HG02678 (cell line): ENCODE results near the gene RIMBP2.

ENCODE experiments used
- ATAC-seq: cut with Tn5 transposase; IDR thresholded peaks from one replicate; pipeline ENCODE4 v1.9.1; 2021; ENCODE audit warnings: mild to moderate bottlenecking, moderate library complexity; ENCODE audit not compliant: unreplicated experiment

RIMBP2 gene

DNA sequence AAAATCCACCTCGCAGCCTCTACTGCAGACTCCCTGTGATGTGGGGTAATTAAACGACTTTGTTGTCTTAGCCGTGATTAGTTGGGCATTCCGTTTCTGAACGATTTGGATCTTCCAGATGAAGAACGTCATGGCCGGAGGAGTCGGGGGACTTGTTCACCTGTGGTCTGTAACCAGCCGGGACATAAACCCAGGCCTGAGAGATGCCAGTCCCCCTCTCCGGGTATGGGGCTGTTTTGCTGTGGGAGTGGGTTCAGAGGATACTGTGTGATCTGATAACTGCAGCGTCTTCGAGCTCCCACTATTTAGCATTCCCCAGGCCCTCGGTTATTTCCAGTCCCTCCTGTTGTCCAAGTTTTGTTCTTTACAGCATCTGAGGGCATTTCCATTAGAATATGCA, 282.3 kb downstream of the RIMBP2 start:
- no peak for ATAC-seq

DNA sequence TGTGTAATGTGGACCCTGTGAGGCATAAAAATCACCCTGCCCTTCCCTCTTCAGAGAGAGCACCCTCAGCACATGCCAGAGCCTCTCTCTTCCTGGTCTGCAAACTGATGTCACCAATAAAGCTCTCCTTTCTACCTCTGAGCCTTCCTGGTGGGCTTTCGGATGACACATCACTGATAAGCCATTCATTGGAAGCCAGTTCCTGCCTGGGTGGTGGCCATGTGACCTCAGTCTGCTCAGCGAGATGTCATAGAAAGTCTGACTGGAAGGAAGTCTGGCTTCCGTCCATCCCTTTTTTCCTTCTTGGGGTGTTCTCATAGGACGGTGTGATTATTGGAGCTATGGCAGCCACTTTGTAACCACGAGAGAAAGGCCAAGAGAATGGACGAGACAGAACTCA, 282.7 kb downstream of the RIMBP2 start:
- ATAC-seq: no peak

GRCh38 chr12:130431176-130431575, 284.9 kb downstream of the RIMBP2 start:
- no peak for ATAC-seq

- ATAC-seq: no peak
Observed at GRCh38 chr12:130429656-130430505, 286.2 kb downstream of the RIMBP2 start.

DNA sequence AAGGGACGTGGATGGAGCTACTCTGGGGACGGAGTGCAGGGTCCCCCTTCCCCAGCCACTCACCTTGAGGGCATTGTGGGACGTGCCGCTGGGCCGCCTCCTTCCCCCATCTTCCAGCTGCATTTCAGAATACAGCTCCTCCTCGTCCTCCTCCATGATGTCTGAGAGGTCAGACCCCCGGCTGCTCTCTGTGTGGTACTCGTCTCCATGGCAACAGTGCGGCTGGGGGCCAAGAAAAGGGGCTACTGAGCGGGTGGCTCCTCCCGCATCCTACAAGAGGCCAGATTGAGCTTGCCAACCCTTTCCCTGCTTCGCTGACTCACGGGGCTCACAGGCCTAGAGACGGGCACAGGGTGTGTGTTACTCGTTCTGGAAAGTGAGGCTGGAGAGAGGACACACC, 288.0 kb downstream of the RIMBP2 start:
- no peak for ATAC-seq

DNA sequence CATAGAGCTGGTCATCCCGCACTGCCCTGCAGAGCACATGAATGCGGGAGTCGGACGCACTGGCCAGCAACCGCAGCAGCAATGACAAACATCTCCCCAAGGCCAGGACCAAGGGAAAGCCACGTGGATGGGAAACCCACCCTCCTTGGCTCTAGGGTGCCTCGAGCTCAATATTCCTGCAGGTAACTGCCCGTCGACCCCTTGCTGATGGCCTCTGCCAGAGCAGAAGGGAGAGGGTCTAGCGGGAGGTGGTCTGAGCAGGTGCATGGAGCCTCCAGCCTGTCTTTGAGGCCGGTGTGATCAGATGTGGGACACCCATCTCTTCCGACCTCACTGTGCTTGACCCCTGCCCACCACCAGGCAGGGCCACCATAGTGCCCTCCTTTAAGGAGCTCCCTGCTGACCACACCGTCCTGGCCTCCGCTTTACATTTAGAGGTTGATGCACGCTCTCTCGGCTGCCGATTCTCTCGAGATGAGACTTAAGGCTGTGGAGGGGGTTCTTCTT, 288.7 kb downstream of the RIMBP2 start:
- no peak for ATAC-seq

GRCh38 chr12:130425698-130426245, 290.3 kb downstream of the RIMBP2 start:
- ATAC-seq: no peak

DNA sequence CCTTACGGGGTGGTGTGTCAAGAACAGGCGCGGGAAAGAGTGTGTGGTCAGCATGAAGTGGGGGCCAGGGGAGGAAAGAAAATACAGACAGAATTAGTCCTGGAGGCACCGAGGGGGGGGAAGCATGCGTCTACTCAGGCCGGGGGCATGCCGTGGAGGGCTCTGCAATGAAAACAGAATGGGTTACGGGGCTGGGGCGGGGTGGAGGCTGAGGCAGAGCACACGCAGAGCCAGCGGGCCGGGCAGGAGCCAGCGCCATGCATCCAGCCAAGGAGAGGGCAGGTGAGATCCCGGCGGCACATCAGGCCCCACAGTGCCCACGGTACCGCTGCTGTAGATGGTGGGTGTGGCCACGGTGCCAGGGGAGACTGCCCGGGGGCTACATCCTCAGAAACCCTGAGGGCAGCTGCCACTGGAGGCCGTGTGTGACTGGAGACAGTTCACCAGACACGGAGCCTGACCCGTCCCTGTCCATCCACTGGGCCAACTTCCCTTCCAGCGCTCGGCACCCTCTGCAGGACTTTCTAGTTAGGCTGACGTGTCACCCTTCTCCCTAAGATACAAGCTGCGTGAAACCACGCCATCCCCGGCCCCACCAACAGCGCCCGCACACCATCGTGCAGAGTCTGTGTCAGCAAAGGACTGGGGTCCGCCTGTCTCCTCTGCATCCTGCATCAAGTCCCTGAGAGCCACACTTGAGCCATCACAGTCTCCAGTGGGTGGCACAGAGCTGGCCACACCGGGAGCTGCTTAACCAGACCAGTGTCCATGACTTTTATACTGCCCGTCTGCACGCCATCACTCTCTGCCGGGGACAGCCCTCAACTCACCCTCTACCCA, 291.0 kb downstream of the RIMBP2 start:
- ATAC-seq: no peak

GRCh38 chr12:130423991-130424857, 291.9 kb downstream of the RIMBP2 start:
- ATAC-seq: no peak

GRCh38 chr12:130423136-130423535, 293.0 kb downstream of the RIMBP2 start:
- ATAC-seq: no peak

- no peak for ATAC-seq
Observed at GRCh38 chr12:130422676-130423075, 293.4 kb downstream of the RIMBP2 start.

DNA sequence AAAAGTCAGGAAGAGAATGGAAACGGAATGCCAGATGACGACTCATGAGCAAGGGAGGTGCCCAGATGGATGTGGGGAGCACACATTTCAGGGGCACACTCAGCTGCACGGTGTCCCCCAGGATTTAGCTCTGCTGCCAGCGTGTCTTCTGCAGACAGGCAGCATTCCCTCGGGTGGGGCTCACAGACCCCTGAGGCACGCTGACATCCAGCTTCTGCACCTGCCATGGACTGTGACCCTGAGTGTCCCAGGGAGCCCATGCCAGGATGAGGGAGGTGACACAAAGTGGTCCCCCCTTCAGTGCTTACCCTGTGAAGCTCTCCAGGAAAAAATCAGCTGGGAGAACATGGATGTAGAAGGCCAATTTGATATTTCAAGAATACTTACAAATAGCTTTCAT, 294.2 kb downstream of the RIMBP2 start:
- ATAC-seq: no peak

- ATAC-seq: no peak
Observed at GRCh38 chr12:130420071-130420470, 296.0 kb downstream of the RIMBP2 start.

- ATAC-seq: no peak
Observed at GRCh38 chr12:130419116-130419515, 297.0 kb downstream of the RIMBP2 start.

- no peak for ATAC-seq
Observed at GRCh38 chr12:130418251-130418650, 297.8 kb downstream of the RIMBP2 start.

- ATAC-seq: no peak
Observed at GRCh38 chr12:130414381-130414780, 301.7 kb downstream of the RIMBP2 start.

GRCh38 chr12:130413909-130414308, 302.2 kb downstream of the RIMBP2 start:
- ATAC-seq: no peak

- no peak for ATAC-seq
Observed at GRCh38 chr12:130412384-130412783, 303.7 kb downstream of the RIMBP2 start.

- no peak for ATAC-seq
Observed at GRCh38 chr12:130405332-130405731, 310.8 kb downstream of the RIMBP2 start.

- no peak for ATAC-seq
Observed at GRCh38 chr12:130401703-130402102, 314.4 kb downstream of the RIMBP2 start.
